ENCODE data around the gene MRPL32.

Gene MRPL32

GRCh38 chr7:42926204-42926603 is 6.0 kb upstream of the MRPL32 start:
- no peak for DNase-seq (ENCODE audit: low spot score)

- no peak for DNase-seq (ENCODE audit: low spot score)
Measured at GRCh38 chr7:42928754-42929153, 3.4 kb upstream of the MRPL32 start.

- no peak for DNase-seq (ENCODE audit: low spot score)
Measured at GRCh38 chr7:42929449-42929848, 2.7 kb upstream of the MRPL32 start.

GRCh38 chr7:42930889-42931288 is 1.3 kb upstream of the MRPL32 start:
- DNase-seq (ENCODE audit: low spot score) = no peak

GRCh38 chr7:42931447-42931833 is 736 bp upstream of the MRPL32 start:
- DNase-seq (ENCODE audit: low spot score) = no peak

- peak; percentile 19 for DNase-seq (ENCODE audit: low spot score)
Measured at GRCh38 chr7:42932811-42933591, 825 bp downstream of the MRPL32 start.

- DNase-seq (ENCODE audit: low spot score) = no peak
Measured at GRCh38 chr7:42934291-42934690, 2.1 kb downstream of the MRPL32 start.

GRCh38 chr7:42935861-42936260 is 3.7 kb downstream of the MRPL32 start:
- no peak for DNase-seq (ENCODE audit: low spot score)

GRCh38 chr7:42939457-42940240 is 7.5 kb downstream of the MRPL32 start:
- no peak for DNase-seq (ENCODE audit: low spot score)

GRCh38 chr7:42940985-42941847 is 9.0 kb downstream of the MRPL32 start:
- peak; percentile 73 for DNase-seq (ENCODE audit: low spot score)

GRCh38 chr7:42945821-42946626 is 13.8 kb downstream of the MRPL32 start:
- peak; percentile 41 for DNase-seq (ENCODE audit: low spot score)

- peak; percentile 17 for DNase-seq (ENCODE audit: low spot score)
Measured at GRCh38 chr7:42946627-42946950, 14.4 kb downstream of the MRPL32 start.

- peak; percentile 7 for DNase-seq (ENCODE audit: low spot score)
Measured at GRCh38 chr7:42947521-42947920, 15.3 kb downstream of the MRPL32 start.

- no peak for DNase-seq (ENCODE audit: low spot score)
Measured at GRCh38 chr7:42950417-42950816, 18.2 kb downstream of the MRPL32 start.

GRCh38 chr7:42952328-42952727 is 20.2 kb downstream of the MRPL32 start:
- no peak for DNase-seq (ENCODE audit: low spot score)

GRCh38 chr7:42953994-42954393 is 21.8 kb downstream of the MRPL32 start:
- DNase-seq (ENCODE audit: low spot score) = no peak

- no peak for DNase-seq (ENCODE audit: low spot score)
Measured at GRCh38 chr7:42956062-42956461, 23.9 kb downstream of the MRPL32 start.

- no peak for DNase-seq (ENCODE audit: low spot score)
Measured at GRCh38 chr7:42959549-42959948, 27.4 kb downstream of the MRPL32 start.

- DNase-seq (ENCODE audit: low spot score) = no peak
Measured at GRCh38 chr7:42960762-42961161, 28.6 kb downstream of the MRPL32 start.

- no peak for DNase-seq (ENCODE audit: low spot score)
Measured at GRCh38 chr7:42961170-42961569, 29.0 kb downstream of the MRPL32 start.

- no peak for DNase-seq (ENCODE audit: low spot score)
Measured at GRCh38 chr7:42964293-42964692, 32.1 kb downstream of the MRPL32 start.

Measured in AG08395 (cell line).